ENCODE data around the gene LRRC74B.
A peak's percentile ranks its signal among the peaks of the same experiment; 100 is the strongest.
"Not testable (repeated sequence)": the region's sequence is repeated elsewhere in the genome, so short reads cannot be mapped to it uniquely, and the experiment has no call there.

Gene LRRC74B

GRCh38 chr22:21080435-21081137 is 34.8 kb downstream of the LRRC74B start:
- no peak for DNase-seq

GRCh38 chr22:21082248-21082647 is 36.5 kb downstream of the LRRC74B start:
- DNase-seq: no peak

GRCh38 chr22:21087119-21087518 is 41.4 kb downstream of the LRRC74B start:
- DNase-seq: no peak

- not testable (repeated sequence) for DNase-seq
Measured at GRCh38 chr22:21087926-21088325, 42.2 kb downstream of the LRRC74B start.

- DNase-seq: not testable (repeated sequence)
Measured at GRCh38 chr22:21091220-21091619, 45.5 kb downstream of the LRRC74B start.

- DNase-seq: no peak
Measured at GRCh38 chr22:21092797-21093554, 47.2 kb downstream of the LRRC74B start.

GRCh38 chr22:21093555-21094137 is 47.9 kb downstream of the LRRC74B start:
- not testable (repeated sequence) for DNase-seq

- DNase-seq: no peak
Measured at GRCh38 chr22:21094911-21095772, 49.4 kb downstream of the LRRC74B start.

- no peak for DNase-seq
Measured at GRCh38 chr22:21095773-21096107, 50.0 kb downstream of the LRRC74B start.

GRCh38 chr22:21096878-21097277 is 51.1 kb downstream of the LRRC74B start:
- DNase-seq: not testable (repeated sequence)

- no peak for DNase-seq
Measured at GRCh38 chr22:21098099-21098671, 52.4 kb downstream of the LRRC74B start.

- DNase-seq: no peak
Measured at GRCh38 chr22:21099578-21099977, 53.8 kb downstream of the LRRC74B start.

GRCh38 chr22:21100149-21101032 is 54.6 kb downstream of the LRRC74B start:
- DNase-seq: no peak

GRCh38 chr22:21101877-21102638 is 56.3 kb downstream of the LRRC74B start:
- no peak for DNase-seq

- DNase-seq: peak; percentile 49
Measured at GRCh38 chr22:21102659-21103267, 57.0 kb downstream of the LRRC74B start.

GRCh38 chr22:21103633-21104032 is 57.9 kb downstream of the LRRC74B start:
- no peak for DNase-seq

GRCh38 chr22:21104126-21104691 is 58.5 kb downstream of the LRRC74B start:
- no peak for DNase-seq

GRCh38 chr22:21105294-21105693 is 59.5 kb downstream of the LRRC74B start:
- no peak for DNase-seq

- no peak for DNase-seq
Measured at GRCh38 chr22:21106000-21106399, 60.3 kb downstream of the LRRC74B start.
